ENCODE measurements around the gene INAVA.

The INAVA gene

DNA sequence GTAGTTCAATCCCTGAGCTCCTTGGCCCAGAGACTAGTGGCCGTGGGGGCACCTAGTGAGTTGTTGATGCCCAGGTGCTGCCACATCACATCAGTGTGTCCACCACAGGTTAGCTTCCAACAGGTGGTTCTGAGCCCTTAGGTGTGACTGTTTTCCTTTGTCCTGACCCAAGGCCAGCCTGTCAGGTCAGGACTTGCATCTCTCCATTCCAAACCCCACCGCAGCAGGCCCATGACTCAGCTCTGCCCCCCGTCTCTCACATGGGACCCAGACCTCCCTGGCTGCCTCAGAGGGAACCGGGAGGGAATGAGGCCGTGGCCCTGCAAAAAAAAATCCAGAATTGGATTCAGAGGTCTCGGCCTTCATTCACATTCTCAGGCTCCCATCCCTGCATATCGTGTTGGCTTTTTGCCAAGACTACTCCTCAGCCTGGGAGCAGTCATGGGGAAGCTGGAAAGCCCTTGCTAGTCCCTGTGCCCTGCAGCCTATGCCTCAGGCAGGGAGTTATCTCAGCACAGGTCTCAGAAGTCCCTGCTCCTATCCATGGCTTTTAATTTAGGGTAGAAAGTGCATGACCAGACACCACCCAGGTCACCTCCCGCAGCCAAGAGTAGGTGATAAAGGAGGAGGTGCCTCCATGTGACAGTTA is 7.2 kb downstream of the INAVA start:
- no peak overlapping the region for H3K9ac ChIP-seq (ENCODE audit: low read length)
- H3K4me3 ChIP-seq (ENCODE audit: low read length) = no peak overlapping the region
- H2AFZ ChIP-seq (ENCODE audit: low read length) = no peak overlapping the region
- H3K9me3 ChIP-seq (replicated peaks; ENCODE audit: insufficient read depth, low read length) = no peaks in the 10 kb centered on the region
- H3K9me2 ChIP-seq (replicated peaks; ENCODE audit: insufficient read depth, low read length) = no peaks in the 10 kb centered on the region
- no peaks in the 10 kb centered on the region for H4K20me1 ChIP-seq (ENCODE audit: insufficient read depth, low read length)
- no peaks in the 10 kb centered on the region for H3F3A ChIP-seq (ENCODE audit: insufficient read depth, low read length)
- no peak for TF ChIP-seq EZH2phosphoT487 (IDR thresholded peaks at IDR 0.05; ENCODE audit: low read length)
- TF ChIP-seq, protein P1, sequence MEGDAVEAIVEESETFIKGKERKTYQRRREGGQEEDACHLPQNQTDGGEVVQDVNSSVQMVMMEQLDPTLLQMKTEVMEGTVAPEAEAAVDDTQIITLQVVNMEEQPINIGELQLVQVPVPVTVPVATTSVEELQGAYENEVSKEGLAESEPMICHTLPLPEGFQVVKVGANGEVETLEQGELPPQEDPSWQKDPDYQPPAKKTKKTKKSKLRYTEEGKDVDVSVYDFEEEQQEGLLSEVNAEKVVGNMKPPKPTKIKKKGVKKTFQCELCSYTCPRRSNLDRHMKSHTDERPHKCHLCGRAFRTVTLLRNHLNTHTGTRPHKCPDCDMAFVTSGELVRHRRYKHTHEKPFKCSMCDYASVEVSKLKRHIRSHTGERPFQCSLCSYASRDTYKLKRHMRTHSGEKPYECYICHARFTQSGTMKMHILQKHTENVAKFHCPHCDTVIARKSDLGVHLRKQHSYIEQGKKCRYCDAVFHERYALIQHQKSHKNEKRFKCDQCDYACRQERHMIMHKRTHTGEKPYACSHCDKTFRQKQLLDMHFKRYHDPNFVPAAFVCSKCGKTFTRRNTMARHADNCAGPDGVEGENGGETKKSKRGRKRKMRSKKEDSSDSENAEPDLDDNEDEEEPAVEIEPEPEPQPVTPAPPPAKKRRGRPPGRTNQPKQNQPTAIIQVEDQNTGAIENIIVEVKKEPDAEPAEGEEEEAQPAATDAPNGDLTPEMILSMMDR (IDR thresholded peaks at IDR 0.05; ENCODE audit: low read length) = no peak
- TF ChIP-seq EZH2 (optimal IDR thresholded peaks at IDR 0.05; ENCODE audit: low read depth, low read length) = no peak
- no peak overlapping the region for H3K4me2 ChIP-seq (ENCODE audit: low read depth, low read length)
- H3K79me2 ChIP-seq (ENCODE audit: low read length) = peaks cover 20% of the 10 kb centered on the region
- no peaks in the 10 kb centered on the region for H3K27me3 ChIP-seq (replicated peaks; ENCODE audit: insufficient read depth, low read length)
- no peaks in the 10 kb centered on the region for H3K4me1 ChIP-seq (ENCODE audit: low read length)
- no peak overlapping the region for H3K27ac ChIP-seq (ENCODE audit: low read length)
- H3K36me3 ChIP-seq (replicated peaks; ENCODE audit: insufficient read depth, low read length) = 0 out of 2 replicates have a peak, but pooled peaks cover 18% of the 10 kb centered on the region
- DNase-seq = no peak

DNA sequence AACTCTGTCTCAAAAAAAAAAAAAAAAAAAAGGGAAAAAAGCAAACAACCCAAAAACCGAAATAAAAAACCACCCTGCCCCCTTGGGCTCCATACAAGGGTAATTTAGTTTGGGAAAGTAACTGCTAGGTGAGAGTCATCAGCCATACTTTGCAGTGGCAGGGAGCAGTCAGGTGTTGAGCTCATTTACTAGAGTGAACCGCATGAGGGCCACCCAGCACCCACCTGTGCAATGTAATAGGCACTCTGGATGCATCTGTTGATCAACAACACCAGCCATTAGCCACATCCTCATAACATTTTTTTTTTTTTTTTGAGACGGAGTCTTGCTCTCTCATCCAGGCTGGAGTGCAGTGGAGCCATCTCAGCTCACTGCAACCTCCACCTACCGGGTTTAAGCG is 9.1 kb downstream of the INAVA start:
- Histone ChIP-seq H4K20me1 (ENCODE audit: insufficient read depth, low read length) (no peaks in the 10 kb centered on the region), H2AFZ (ENCODE audit: low read length) (no peak overlapping the region), H3K27ac (ENCODE audit: low read length) (no peak overlapping the region), H3K4me3 (ENCODE audit: low read length) (no peak overlapping the region), H3K9me2 (replicated peaks; ENCODE audit: insufficient read depth, low read length) (no peaks in the 10 kb centered on the region), H3F3A (ENCODE audit: insufficient read depth, low read length) (no peaks in the 10 kb centered on the region), H3K4me1 (ENCODE audit: low read length) (no peaks in the 10 kb centered on the region), H3K4me2 (ENCODE audit: low read depth, low read length) (no peak overlapping the region), H3K79me2 (ENCODE audit: low read length) (0 out of 2 replicates have a peak, but pooled peaks cover 3% of the 10 kb centered on the region), H3K9ac (ENCODE audit: low read length) (no peak overlapping the region), H3K36me3 (replicated peaks; ENCODE audit: insufficient read depth, low read length) (0 out of 2 replicates have a peak, but pooled peaks cover 18% of the 10 kb centered on the region), H3K27me3 (replicated peaks; ENCODE audit: insufficient read depth, low read length) (no peaks in the 10 kb centered on the region), H3K9me3 (replicated peaks; ENCODE audit: insufficient read depth, low read length) (no peaks in the 10 kb centered on the region)
- no peak for TF ChIP-seq EZH2phosphoT487 (IDR thresholded peaks at IDR 0.05; ENCODE audit: low read length)
- TF ChIP-seq EZH2 (optimal IDR thresholded peaks at IDR 0.05; ENCODE audit: low read depth, low read length) = no peak
- no peak for DNase-seq

DNA sequence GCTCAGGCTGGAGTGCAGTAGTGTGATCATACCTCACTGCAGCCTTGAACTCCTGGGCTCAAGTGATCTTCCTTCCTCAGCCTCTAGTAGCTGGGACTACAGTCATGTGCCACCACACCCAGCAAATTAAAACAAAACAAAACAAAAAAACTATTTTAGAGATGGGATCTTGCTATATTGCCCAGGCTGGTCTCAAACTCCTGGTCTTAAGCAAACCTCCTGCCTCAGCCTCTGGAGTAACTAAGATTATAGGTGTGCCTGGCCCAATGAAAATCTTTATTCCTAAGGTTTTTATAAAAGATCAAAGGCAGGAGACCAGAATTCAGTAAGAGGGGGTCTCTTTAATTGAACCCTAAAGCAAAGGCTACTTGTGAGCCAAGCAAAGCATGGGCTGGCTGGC is 10.1 kb downstream of the INAVA start:
- no peak for DNase-seq
- no peaks in the 10 kb centered on the region for H3K4me1 ChIP-seq (ENCODE audit: low read length)
- 0 out of 2 replicates have a peak, but pooled peaks cover 3% of the 10 kb centered on the region for H3K79me2 ChIP-seq (ENCODE audit: low read length)
- H3F3A ChIP-seq (ENCODE audit: insufficient read depth, low read length) = no peaks in the 10 kb centered on the region
- H3K9me3 ChIP-seq (replicated peaks; ENCODE audit: insufficient read depth, low read length) = no peaks in the 10 kb centered on the region
- H3K36me3 ChIP-seq (replicated peaks; ENCODE audit: insufficient read depth, low read length) = peaks cover 15% of the 10 kb centered on the region; the same call in 1 of the 2 replicates
- TF ChIP-seq EZH2 (optimal IDR thresholded peaks at IDR 0.05; ENCODE audit: low read depth, low read length) = no peak
- TF ChIP-seq EZH2phosphoT487 (IDR thresholded peaks at IDR 0.05; ENCODE audit: low read length) = no peak
- TF ChIP-seq, protein P1 (IDR thresholded peaks at IDR 0.05; ENCODE audit: low read length) = no peak
- no peak overlapping the region for H3K27ac ChIP-seq (ENCODE audit: low read length)
- no peak overlapping the region for H2AFZ ChIP-seq (ENCODE audit: low read length)
- H4K20me1 ChIP-seq (ENCODE audit: insufficient read depth, low read length) = no peaks in the 10 kb centered on the region
- no peak overlapping the region for H3K9ac ChIP-seq (ENCODE audit: low read length)
- H3K4me3 ChIP-seq (ENCODE audit: low read length) = no peak overlapping the region
- no peaks in the 10 kb centered on the region for H3K9me2 ChIP-seq (replicated peaks; ENCODE audit: insufficient read depth, low read length)
- H3K4me2 ChIP-seq (ENCODE audit: low read depth, low read length) = no peak overlapping the region
- no peaks in the 10 kb centered on the region for H3K27me3 ChIP-seq (replicated peaks; ENCODE audit: insufficient read depth, low read length)

All from MM.1S (cell line).